ENCODE results near the gene OPA1. TPM values are rescaled to one million over a fixed set of nuclear protein-coding genes. Genes with fewer than 3 reads are reported as not detected.

OPA1 gene
- polyA plus RNA-seq, 1 donor (not counting 4 experiments of a cell fraction or from before 2014, with no cell fraction given) = 50.1 TPM

DNA sequence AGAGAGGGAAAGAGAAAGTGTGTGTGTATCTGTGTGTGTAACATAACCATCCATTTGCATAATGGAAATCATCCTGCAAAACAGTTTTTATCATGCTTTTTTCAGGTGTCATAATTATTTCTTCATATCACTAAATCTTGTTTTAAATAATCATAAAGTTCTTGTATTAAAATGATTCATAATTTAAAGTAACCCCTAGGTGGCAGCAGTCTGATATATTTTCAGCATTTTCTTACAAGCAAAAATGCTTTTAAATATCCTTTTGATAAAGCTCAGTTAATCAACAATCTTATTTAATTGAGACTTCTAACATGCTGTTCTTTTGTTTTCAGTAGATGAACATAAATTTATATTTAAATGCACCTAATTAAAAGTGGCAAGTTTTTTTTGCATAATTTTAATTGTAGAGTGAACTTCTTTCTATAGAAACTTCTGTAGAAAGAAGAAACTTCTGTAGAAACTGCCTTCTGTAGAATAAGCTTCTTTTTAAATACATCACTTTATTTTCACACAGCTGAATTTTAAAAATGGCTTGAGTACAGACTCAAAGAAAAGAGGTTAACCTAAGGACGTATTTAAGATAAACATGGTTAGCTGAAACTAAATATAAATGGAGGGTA is 72.5 kb downstream of the OPA1 start:
- Histone ChIP-seq H3K27ac (ENCODE audit: control insufficient read depth, insufficient read depth, low read length) (no peak overlapping the region), H3K27me3 (ENCODE audit: control insufficient read depth, extremely low read depth, insufficient read depth, low read length) (no peaks in the 10 kb centered on the region), H3K4me2 (ENCODE audit: control insufficient read depth, extremely low read depth, insufficient read depth, low read depth, low read length) (no peak overlapping the region), H3K9ac (ENCODE audit: control insufficient read depth, extremely low read depth, insufficient read depth, low read length) (no peak overlapping the region), H3K4me1 (ENCODE audit: control insufficient read depth, extremely low read depth, insufficient read depth, low read length) (no peaks in the 10 kb centered on the region), H4K20me1 (ENCODE audit: control insufficient read depth, extremely low read depth, insufficient read depth, low read length) (no peaks in the 10 kb centered on the region), H3K36me3 (ENCODE audit: control insufficient read depth in 2 of 2, extremely low read depth in 1 of 2, insufficient read depth in 2 of 2, low read length in 2 of 2) (peaks cover 10 to 17% of the 10 kb centered on the region in 2 experiments), H3K9me3 (ENCODE audit: control insufficient read depth, low read depth, low read length) (no peaks in the 10 kb centered on the region), H2AFZ (ENCODE audit: control insufficient read depth, low read length) (no peak overlapping the region), H3K4me3 (ENCODE audit: control insufficient read depth in 2 of 3, extremely low read depth in 1 of 3, insufficient read depth in 2 of 3, low read depth in 1 of 3, low read length in 3 of 3) (no peak overlapping the region), H3K79me2 (ENCODE audit: control insufficient read depth, insufficient read depth, low read length) (no peaks in the 10 kb centered on the region), H3K9me1 (ENCODE audit: control insufficient read depth, extremely low read depth, insufficient read depth, low read length) (no peaks in the 10 kb centered on the region)
- FAIRE-seq (no peak), DNase-seq (ENCODE audit: low read depth, low spot score) (peak; percentile 7)
- no peak for TF ChIP-seq EZH2 (IDR thresholded peaks at IDR 0.05; ENCODE audit: low read length)
- TF ChIP-seq, protein P1, sequence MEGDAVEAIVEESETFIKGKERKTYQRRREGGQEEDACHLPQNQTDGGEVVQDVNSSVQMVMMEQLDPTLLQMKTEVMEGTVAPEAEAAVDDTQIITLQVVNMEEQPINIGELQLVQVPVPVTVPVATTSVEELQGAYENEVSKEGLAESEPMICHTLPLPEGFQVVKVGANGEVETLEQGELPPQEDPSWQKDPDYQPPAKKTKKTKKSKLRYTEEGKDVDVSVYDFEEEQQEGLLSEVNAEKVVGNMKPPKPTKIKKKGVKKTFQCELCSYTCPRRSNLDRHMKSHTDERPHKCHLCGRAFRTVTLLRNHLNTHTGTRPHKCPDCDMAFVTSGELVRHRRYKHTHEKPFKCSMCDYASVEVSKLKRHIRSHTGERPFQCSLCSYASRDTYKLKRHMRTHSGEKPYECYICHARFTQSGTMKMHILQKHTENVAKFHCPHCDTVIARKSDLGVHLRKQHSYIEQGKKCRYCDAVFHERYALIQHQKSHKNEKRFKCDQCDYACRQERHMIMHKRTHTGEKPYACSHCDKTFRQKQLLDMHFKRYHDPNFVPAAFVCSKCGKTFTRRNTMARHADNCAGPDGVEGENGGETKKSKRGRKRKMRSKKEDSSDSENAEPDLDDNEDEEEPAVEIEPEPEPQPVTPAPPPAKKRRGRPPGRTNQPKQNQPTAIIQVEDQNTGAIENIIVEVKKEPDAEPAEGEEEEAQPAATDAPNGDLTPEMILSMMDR (optimal IDR thresholded peaks at IDR 0.05 in 1 of 3, IDR thresholded peaks at IDR 0.05 in 1 of 3, conservative IDR thresholded peaks at IDR 0.05 in 1 of 3; ENCODE audit: extremely low read depth in 1 of 3, insufficient read depth in 2 of 3, low read length in 3 of 3) = no peak
- dilution Hi-C loops (cut with MboI; ENCODE audit: extremely low pct_ligation_motif_present, low sequenced_read_pairs) = no loop called here

DNA sequence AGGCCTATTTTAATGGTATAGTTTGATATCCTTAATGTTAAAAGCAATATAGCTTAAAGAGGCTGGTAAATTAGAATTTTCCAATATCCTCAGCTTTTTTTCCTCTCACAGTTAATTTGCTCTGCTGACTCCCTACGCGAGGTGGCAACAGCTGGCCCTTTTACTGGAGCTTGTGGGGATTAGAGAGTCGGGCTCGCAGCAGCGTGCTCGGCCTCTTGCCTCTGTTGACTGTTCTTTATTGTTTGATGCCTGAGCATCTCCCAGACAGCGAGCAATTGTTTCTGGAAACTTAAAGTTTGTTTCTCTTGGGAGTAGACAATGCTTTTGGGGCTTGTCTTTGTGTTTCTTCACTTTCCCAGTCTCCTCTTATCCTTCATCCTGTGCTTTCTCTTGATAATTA is 80.8 kb downstream of the OPA1 start:
- FAIRE-seq = no peak
- H3K36me3 ChIP-seq (ENCODE audit: control insufficient read depth in 2 of 2, extremely low read depth in 1 of 2, insufficient read depth in 2 of 2, low read length in 2 of 2) = peaks cover 3 to 6% of the 10 kb centered on the region in 2 experiments
- TF ChIP-seq, protein P1 (optimal IDR thresholded peaks at IDR 0.05 in 1 of 3, IDR thresholded peaks at IDR 0.05 in 1 of 3, conservative IDR thresholded peaks at IDR 0.05 in 1 of 3; ENCODE audit: extremely low read depth in 1 of 3, insufficient read depth in 2 of 3, low read length in 3 of 3) = no peak
- TF ChIP-seq EZH2 (IDR thresholded peaks at IDR 0.05; ENCODE audit: low read length) = no peak

More for the DNA sequence above, 80.8 kb downstream of the OPA1 start:
- Histone ChIP-seq H3K9ac (ENCODE audit: control insufficient read depth, extremely low read depth, insufficient read depth, low read length) (no peak overlapping the region), H3K9me3 (ENCODE audit: control insufficient read depth, low read depth, low read length) (no peaks in the 10 kb centered on the region), H4K20me1 (ENCODE audit: control insufficient read depth, extremely low read depth, insufficient read depth, low read length) (no peaks in the 10 kb centered on the region), H3K9me1 (ENCODE audit: control insufficient read depth, extremely low read depth, insufficient read depth, low read length) (no peaks in the 10 kb centered on the region), H3K4me2 (ENCODE audit: control insufficient read depth, extremely low read depth, insufficient read depth, low read depth, low read length) (no peak overlapping the region), H3K4me3 (ENCODE audit: control insufficient read depth in 2 of 3, extremely low read depth in 1 of 3, insufficient read depth in 2 of 3, low read depth in 1 of 3, low read length in 3 of 3) (no peak overlapping the region), H2AFZ (ENCODE audit: control insufficient read depth, low read length) (no peak overlapping the region), H3K79me2 (ENCODE audit: control insufficient read depth, insufficient read depth, low read length) (no peaks in the 10 kb centered on the region), H3K27me3 (ENCODE audit: control insufficient read depth, extremely low read depth, insufficient read depth, low read length) (no peaks in the 10 kb centered on the region), H3K27ac (ENCODE audit: control insufficient read depth, insufficient read depth, low read length) (no peak overlapping the region), H3K4me1 (ENCODE audit: control insufficient read depth, extremely low read depth, insufficient read depth, low read length) (no peaks in the 10 kb centered on the region)
- no peak for DNase-seq (ENCODE audit: low read depth, low spot score)
- dilution Hi-C loops (cut with MboI; ENCODE audit: extremely low pct_ligation_motif_present, low sequenced_read_pairs) = no loop called here
